Measurements from ENCODE around the gene RBP7.

DNA sequence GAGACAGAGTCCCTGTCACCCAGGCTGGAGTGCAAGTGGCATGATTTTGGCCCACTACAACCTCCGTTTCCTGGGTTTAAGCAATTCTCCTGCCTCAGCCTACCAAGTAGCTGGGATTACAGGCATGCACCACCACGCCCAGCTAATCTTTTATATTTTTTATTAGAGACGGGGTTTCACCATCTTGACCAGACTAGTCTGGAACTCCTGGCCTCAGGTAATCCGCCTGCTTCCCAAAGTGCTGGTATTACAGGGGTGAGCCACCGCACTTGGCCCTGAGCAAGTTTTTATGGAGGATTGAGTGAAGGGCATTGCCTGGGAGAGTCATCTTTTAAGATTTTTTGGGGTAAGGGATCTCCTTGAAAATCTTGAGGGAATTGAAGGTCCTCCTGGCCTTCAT is 64.2 kb downstream of the RBP7 start:
- TF ChIP-seq, protein P1, sequence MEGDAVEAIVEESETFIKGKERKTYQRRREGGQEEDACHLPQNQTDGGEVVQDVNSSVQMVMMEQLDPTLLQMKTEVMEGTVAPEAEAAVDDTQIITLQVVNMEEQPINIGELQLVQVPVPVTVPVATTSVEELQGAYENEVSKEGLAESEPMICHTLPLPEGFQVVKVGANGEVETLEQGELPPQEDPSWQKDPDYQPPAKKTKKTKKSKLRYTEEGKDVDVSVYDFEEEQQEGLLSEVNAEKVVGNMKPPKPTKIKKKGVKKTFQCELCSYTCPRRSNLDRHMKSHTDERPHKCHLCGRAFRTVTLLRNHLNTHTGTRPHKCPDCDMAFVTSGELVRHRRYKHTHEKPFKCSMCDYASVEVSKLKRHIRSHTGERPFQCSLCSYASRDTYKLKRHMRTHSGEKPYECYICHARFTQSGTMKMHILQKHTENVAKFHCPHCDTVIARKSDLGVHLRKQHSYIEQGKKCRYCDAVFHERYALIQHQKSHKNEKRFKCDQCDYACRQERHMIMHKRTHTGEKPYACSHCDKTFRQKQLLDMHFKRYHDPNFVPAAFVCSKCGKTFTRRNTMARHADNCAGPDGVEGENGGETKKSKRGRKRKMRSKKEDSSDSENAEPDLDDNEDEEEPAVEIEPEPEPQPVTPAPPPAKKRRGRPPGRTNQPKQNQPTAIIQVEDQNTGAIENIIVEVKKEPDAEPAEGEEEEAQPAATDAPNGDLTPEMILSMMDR (IDR thresholded peaks at IDR 0.05; ENCODE audit: insufficient read depth, low read length), result no peak
- TF ChIP-seq POLR2AphosphoS5 (IDR thresholded peaks at IDR 0.05; ENCODE audit: low read depth) (no peak), GABPA (IDR thresholded peaks at IDR 0.05; ENCODE audit: low read depth) (no peak)
- TF ChIP-seq, protein P2, sequence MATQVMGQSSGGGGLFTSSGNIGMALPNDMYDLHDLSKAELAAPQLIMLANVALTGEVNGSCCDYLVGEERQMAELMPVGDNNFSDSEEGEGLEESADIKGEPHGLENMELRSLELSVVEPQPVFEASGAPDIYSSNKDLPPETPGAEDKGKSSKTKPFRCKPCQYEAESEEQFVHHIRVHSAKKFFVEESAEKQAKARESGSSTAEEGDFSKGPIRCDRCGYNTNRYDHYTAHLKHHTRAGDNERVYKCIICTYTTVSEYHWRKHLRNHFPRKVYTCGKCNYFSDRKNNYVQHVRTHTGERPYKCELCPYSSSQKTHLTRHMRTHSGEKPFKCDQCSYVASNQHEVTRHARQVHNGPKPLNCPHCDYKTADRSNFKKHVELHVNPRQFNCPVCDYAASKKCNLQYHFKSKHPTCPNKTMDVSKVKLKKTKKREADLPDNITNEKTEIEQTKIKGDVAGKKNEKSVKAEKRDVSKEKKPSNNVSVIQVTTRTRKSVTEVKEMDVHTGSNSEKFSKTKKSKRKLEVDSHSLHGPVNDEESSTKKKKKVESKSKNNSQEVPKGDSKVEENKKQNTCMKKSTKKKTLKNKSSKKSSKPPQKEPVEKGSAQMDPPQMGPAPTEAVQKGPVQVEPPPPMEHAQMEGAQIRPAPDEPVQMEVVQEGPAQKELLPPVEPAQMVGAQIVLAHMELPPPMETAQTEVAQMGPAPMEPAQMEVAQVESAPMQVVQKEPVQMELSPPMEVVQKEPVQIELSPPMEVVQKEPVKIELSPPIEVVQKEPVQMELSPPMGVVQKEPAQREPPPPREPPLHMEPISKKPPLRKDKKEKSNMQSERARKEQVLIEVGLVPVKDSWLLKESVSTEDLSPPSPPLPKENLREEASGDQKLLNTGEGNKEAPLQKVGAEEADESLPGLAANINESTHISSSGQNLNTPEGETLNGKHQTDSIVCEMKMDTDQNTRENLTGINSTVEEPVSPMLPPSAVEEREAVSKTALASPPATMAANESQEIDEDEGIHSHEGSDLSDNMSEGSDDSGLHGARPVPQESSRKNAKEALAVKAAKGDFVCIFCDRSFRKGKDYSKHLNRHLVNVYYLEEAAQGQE (IDR thresholded peaks at IDR 0.05; ENCODE audit: insufficient replicate concordance, low read depth), result no peak
